Smooth muscle cell (in vitro differentiated cells): Measurements from ENCODE around the gene TP53I3. TPM values are rescaled to one million over a fixed set of nuclear protein-coding genes. Genes with fewer than 3 reads are reported as not detected.

ENCODE experiments used
- DNase-seq: peaks from one replicate; lab custom pipeline; 2025; ENCODE audit not compliant: unreplicated experiment; lab: John Stamatoyannopoulos, UW
- H2AFZ ChIP-seq: fragments of 200-600 bp; sonication (generic); 2 replicates; pipeline ENCODE4 v1.6.0; 2016; ENCODE audit warnings: antibody characterized with exemption, low read depth, mild to moderate bottlenecking
- H3F3A ChIP-seq: fragments of 200-600 bp; sonication (generic); 2 replicates; pipeline ENCODE4 v1.6.0; 2017; ENCODE audit warnings: antibody characterized with exemption, low read depth
- H3K27ac ChIP-seq: fragments of 200-600 bp; sonication (generic); 2 replicates; pipeline ENCODE4 v1.5.1; 2016; ENCODE audit warnings: low read depth, mild to moderate bottlenecking
- H3K27me3 ChIP-seq: fragments of 200-600 bp; sonication (generic); 2 replicates; pipeline ENCODE4 v1.6.1; 2016; ENCODE audit warnings: low read depth, mild to moderate bottlenecking
- H3K36me3 ChIP-seq: fragments of 200-600 bp; sonication (generic); 2 replicates; pipeline ENCODE4 v1.5.1; 2016; ENCODE audit warnings: low read depth
- H3K4me1 ChIP-seq: fragments of 200-600 bp; sonication (generic); 2 replicates; pipeline ENCODE4 v1.5.1; 2016; ENCODE audit warnings: low read depth
- H3K4me2 ChIP-seq: fragments of 200-600 bp; sonication (generic); 2 replicates; pipeline ENCODE4 v1.6.0; 2016; ENCODE audit warnings: mild to moderate bottlenecking
- H3K4me3 ChIP-seq: fragments of 200-600 bp; sonication (generic); 2 replicates; pipeline ENCODE4 v1.5.1; 2016; ENCODE audit warnings: mild to moderate bottlenecking
- H3K79me2 ChIP-seq: fragments of 200-600 bp; sonication (generic); 2 replicates; pipeline ENCODE4 v1.6.0; 2016; ENCODE audit warnings: low read depth, mild to moderate bottlenecking
- H3K9ac ChIP-seq: fragments of 200-600 bp; sonication (generic); 2 replicates; pipeline ENCODE4 v1.6.0; 2016; ENCODE audit warnings: low read depth
- H3K9me3 ChIP-seq: fragments of 200-600 bp; sonication (generic); replicated peaks from 2 replicates; pipeline ENCODE4 v1.5.1; 2016; ENCODE audit warnings: low read depth
- H4K20me1 ChIP-seq: fragments of 200-600 bp; sonication (generic); 2 replicates; pipeline ENCODE4 v1.6.0; 2016; ENCODE audit warnings: low read depth
- CTCF ChIP-seq: fragments of 200-600 bp; sonication (generic); IDR thresholded peaks from 2 replicates; pipeline ENCODE4 v1.5.1; 2017; ENCODE audit warnings: borderline replicate concordance, mild to moderate bottlenecking, antibody characterized with exemption; ENCODE audit not compliant: insufficient read depth, poor library complexity, severe bottlenecking
- whole genome bisulfite sequencing: methylation state at CpG from one replicate; pipeline ENCODE4 v1.1.7; 2016; ENCODE audit warnings: low lambda C conversion rate; 5-methylcytosine and 5-hydroxymethylcytosine counted together
- polyA plus RNA-seq: library from polyadenylated mRNA; unstranded; fragments of >200 nt; fragmentation: Nextera tagmentation; extraction: Ambion mirVana; gene quantifications from 2 replicates; pipeline ENCODE4 v1.2.1, GENCODE V29; 2016
- total RNA-seq: library from RNA; depleted of rRNA; stranded (reverse); fragments of >200 nt; gene quantifications from 2 replicates; pipeline ENCODE4 v1.2.3, GENCODE V29; 2014

Gene TP53I3
- 24.9 and 39.3 TPM in 2 replicates for total RNA-seq
- polyA plus RNA-seq: 56.3 and 80.3 TPM in 2 replicates

GRCh38 chr2:24084386-24085199 lies at the start of gene TP53I3:
Gene TP53I3 (minus strand): TSS chr2:24084834. CDS start chr2:24084326, 508 bp downstream.
- Histone ChIP-seq H2AFZ (peak within 1 kb of the TSS; percentile 99), H3K36me3 (peaks cover 4% of the 10 kb centered on the region), H3K4me1 (peaks cover 9% of the 10 kb centered on the region), H3K27ac (peak within 1 kb of the TSS; percentile 77), H3F3A (peaks cover 4% of the 10 kb centered on the region), H4K20me1 (no peaks in the 10 kb centered on the region), H3K79me2 (no peaks in the 10 kb centered on the region), H3K27me3 (no peaks in the 10 kb centered on the region), H3K4me3 (peak within 1 kb of the TSS; percentile 71), H3K9me3 (no peaks in the 10 kb centered on the region), H3K4me2 (peak within 1 kb of the TSS; percentile 82), H3K9ac (peak within 1 kb of the TSS; percentile 49)
- TF ChIP-seq CTCF: peak; percentile 95
- 2% methylated on average over 42 of the region's 44 CpGs for WGBS
- peak; percentile 95 for DNase-seq

- no peaks in the 10 kb centered on the region for H4K20me1 ChIP-seq
- DNase-seq: no peak
- H3K36me3 ChIP-seq: no peaks in the 10 kb centered on the region
- H3F3A ChIP-seq: no peaks in the 10 kb centered on the region
- no peak for TF ChIP-seq CTCF
- H3K4me1 ChIP-seq: no peaks in the 10 kb centered on the region
- 95% methylated on average over 3 of the region's 3 CpGs for WGBS
- no peak overlapping the region for H3K27ac ChIP-seq
- no peak overlapping the region for H3K4me2 ChIP-seq
- no peaks in the 10 kb centered on the region for H3K27me3 ChIP-seq
- H3K79me2 ChIP-seq: peaks cover 9% of the 10 kb centered on the region
- H3K4me3 ChIP-seq: no peak overlapping the region
- H2AFZ ChIP-seq: no peak overlapping the region
- no peaks in the 10 kb centered on the region for H3K9me3 ChIP-seq
- no peak overlapping the region for H3K9ac ChIP-seq
Observed at GRCh38 chr2:24132543-24132942, 47.9 kb upstream of the TP53I3 start.

GRCh38 chr2:24125956-24126355 lies 41.3 kb upstream of the TP53I3 start:
- Histone ChIP-seq H3K27ac (no peak overlapping the region), H3K9ac (no peak overlapping the region), H3K4me2 (no peak overlapping the region), H3K27me3 (no peaks in the 10 kb centered on the region), H2AFZ (no peak overlapping the region), H4K20me1 (no peaks in the 10 kb centered on the region), H3K36me3 (no peaks in the 10 kb centered on the region), H3F3A (peaks cover 6% of the 10 kb centered on the region), H3K79me2 (peaks cover 13% of the 10 kb centered on the region), H3K4me1 (peaks cover 19% of the 10 kb centered on the region), H3K9me3 (no peaks in the 10 kb centered on the region), H3K4me3 (no peak overlapping the region)
- TF ChIP-seq CTCF: no peak
- WGBS: 78% methylated on average over 1 of the region's 1 CpG
- DNase-seq: no peak
